GM21447 (cell line): Measurements from ENCODE around the gene CENPS.
"Not testable (repeated sequence)": the region's sequence is repeated elsewhere in the genome, so short reads cannot be mapped to it uniquely, and the experiment has no call there.

Experiments
- ATAC-seq: cut with Tn5 transposase; IDR thresholded peaks from one replicate; pipeline ENCODE4 v1.9.1; 2021; ENCODE audit not compliant: unreplicated experiment

Gene CENPS

DNA sequence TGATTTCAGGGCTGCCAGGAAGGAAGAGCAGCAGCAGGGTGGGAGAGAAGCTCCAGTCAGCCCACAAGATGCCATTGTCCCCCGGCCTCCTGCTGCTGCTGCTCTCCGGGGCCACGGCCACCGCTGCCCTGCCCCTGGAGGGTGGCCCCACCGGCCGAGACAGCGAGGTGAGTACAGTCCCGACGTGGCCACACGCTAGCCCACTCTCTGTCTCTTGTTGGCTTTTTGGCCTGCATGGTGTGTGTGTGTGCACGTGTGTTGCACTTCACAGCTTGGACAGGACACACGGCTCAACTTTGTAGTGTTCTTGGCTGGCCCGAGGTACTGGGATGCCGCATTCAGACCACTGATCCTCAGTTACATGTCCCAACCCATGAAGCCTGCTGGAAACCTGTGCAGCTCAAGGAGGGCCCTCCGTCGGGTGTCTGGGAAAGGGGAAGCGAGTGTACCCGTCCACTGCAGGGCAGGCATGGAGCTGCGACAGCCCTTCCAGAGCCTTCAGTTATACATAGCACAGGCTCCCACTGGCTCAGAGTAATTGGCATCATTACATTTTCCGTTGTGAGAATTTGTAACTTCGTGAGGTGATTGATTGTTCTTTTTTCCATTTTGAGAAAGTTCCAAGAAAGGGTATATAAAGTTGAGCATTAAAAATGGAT lies 20.1 kb downstream of the CENPS start:
- ATAC-seq, result no peak

DNA sequence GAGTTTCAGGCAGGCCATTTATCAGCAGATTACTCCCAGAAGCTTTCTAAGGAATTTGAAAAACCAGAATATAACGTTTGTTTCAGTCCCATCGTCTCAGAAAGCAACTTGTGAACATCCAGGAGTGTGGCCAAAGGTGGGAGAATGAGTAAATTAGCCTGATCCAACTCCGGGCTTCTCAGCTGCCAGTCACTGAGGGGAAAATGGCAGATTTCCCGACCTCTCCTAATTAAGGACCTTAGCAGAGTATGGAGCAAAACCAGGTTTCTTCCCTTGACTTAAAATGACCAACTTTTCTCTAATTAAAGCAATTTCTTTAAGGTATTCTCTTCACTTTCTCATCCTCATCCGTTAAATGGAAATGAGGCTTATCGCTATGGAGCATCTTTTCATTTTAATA lies 20.6 kb downstream of the CENPS start:
- no peak for ATAC-seq

DNA sequence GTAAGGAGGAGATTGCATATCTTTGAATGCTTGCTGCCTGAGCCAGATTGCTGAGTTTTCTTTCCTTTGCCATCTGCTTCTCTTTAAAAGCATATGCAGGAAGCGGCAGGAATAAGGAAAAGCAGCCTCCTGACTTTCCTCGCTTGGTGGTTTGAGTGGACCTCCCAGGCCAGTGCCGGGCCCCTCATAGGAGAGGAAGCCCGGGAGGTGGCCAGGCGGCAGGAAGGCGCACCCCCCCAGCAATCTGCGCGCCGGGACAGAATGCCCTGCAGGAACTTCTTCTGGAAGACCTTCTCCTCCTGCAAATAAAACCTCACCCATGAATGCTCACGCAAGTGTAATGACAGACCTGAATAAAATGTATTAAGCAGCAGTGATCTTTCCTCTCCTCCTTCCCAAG lies 21.1 kb downstream of the CENPS start:
- ATAC-seq, result no peak

DNA sequence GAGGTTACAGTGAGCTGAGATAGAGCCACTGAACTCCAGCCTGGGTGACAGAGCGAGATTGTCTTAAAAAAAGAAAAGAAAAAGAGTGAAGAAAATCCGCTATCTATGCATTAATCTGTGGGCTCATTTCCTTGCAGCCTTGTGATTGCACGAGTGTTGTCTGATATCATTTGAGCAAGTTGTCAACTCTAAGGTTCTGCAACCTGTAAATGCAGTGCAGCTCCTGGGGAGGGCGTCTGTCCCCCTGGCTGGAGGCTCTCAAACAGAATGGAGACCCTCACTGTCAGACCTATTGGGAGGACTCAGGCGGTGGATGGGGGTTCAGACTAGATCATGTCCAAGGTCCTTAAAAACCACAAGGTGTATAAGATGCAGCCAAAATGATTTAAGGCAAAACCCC lies 25.8 kb downstream of the CENPS start:
- no peak for ATAC-seq

DNA sequence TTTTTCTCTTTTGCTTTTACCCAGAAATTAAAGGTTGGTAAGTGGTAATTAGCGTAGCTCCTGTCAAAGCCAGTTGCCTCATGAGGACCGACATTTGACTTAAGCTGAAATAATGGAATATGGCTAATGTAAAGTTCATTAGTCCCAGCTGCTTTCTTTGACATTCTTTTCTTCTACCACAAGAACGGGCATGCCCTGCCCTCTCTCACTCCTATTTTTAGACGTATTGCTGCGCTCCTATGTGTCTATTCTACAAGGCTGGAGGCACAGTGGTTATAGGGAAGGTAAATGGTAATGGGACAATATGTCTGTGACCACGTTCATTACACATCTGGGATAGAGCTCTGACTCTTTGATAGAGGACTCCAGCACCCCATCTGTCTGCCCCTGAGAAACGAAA lies 26.4 kb downstream of the CENPS start:
- no peak for ATAC-seq

DNA sequence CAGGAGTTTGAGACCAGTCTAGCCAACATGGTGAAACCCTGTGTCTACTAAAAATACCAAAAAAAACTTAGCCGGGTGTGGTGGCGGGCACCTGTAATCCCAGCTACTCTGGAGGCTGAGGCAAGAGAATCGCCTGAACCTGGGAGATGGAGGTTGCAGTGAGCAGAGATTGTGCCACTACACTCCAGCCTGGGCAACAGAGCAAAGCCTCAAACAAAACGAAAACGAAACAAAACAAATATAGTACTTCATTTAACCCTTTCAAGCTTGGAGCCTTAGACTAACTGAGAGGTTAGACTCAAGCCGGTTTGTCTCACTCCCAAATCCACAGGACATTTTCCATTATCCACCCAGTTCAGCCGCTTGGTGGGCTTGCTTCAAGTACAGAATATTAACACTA lies 27.2 kb downstream of the CENPS start:
- not testable (repeated sequence) for ATAC-seq

DNA sequence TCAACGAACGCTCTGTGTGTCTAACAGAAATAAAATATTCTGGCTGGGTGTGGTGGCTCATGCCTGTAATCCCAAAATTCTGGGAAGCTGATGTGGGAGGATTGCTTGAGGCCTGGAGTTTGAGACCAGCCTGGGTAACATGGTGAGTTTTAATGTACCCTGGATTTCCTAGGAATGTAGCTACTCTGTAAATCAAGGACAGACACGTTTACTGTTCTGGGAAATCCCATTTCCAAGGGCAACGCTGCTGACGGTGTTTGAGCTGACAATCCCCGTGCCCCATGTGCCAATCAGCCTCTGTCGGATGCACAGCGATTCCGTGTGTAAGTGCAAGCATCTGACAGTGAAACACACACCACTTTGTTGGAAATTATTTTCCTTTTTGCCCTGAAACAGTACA lies 27.6 kb downstream of the CENPS start:
- no peak for ATAC-seq

DNA sequence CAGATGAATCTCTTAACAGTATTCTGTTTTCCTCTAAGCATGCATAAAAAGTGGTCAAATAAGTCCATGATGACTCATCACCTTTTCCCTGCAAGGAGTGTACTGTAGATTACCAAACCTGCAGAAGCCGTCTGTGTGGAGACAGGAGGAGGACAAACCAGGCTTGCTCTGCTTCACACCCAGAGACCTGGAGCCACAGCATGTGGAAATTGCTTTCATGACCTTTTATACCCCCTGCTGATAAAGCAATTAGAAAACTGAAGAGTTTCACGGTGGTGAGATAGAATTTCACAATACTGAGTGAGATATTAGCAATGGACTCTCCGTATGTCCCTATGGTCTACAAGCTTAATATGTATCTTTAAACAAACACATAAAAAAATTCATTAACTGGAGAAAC lies 29.0 kb downstream of the CENPS start:
- ATAC-seq, result no peak

DNA sequence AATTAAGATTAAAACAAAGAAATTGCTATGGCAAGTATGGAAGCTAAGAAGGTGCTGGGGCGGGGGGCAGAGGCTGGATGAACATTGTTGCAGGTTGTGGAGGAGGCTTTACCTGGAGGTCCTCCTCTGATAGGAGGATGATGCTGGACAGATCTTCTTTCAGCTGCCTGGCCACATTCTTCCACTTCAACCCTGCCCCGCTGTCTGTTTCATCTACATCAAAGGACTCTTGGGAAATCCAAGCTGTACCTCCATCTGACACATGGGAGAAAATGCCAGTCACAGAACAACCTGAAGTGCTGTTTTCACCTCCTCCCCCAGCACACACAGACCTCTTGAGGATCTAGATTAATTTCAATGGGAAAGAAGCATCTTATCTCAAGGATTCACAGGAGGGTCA lies 36.8 kb downstream of the CENPS start:
- no peak for ATAC-seq

DNA sequence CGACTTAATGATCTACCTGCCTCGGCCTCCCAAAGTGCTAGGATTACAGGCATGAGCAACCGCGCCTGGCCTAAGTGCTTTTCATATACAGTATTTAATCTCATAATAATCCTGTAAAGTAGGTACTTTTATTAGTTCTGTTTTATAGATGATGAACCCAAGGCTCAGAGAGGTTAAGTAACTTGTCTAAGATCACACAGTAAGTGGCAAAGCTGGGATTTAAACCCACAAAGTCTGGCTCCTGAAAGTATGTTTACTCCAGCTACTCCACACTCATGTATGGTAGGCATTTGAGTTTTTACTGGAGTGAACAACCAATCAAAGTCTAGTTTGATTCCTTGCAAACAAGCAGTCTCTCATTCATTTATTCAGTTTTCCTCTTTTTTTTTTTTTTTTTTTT lies 39.8 kb downstream of the CENPS start:
- ATAC-seq, result no peak

DNA sequence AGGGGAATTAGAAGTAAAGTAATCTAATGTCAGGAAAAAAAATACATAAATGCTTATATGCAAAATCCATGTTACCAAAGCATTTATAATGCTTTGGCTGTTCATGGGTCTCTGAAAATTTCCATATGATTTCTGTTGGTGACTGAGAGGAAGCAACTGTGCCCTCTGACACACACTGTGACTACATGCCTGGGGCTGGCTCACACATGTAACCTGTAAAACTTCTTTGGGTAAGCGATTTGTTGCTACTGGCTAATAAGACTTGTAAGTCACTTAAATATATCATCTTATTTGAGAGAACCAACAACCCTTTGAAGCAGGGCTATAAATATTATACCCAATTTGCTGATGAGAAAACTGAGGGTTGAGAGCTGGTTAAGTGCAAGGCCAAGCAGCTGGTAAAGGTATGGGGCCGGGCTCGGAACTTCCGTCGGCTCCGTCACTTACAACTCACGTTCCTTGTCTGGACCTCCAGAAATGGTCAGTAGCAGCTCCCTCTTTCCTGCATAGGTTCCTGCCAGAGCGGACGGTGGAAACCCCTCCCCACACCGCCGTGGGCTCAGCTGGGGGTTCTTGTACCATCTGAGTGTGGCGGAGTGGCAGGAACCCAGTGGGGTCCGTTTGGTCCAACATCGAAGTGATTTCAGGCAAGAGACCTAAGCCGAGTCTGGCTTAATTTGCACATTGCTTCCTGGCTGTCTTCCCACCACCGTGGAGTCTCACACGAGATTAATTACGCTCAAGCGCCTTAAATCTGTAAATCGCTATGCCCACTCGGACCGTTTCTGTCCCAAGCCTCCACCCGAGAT lies 41.4 kb downstream of the CENPS start:
- no peak for ATAC-seq

DNA sequence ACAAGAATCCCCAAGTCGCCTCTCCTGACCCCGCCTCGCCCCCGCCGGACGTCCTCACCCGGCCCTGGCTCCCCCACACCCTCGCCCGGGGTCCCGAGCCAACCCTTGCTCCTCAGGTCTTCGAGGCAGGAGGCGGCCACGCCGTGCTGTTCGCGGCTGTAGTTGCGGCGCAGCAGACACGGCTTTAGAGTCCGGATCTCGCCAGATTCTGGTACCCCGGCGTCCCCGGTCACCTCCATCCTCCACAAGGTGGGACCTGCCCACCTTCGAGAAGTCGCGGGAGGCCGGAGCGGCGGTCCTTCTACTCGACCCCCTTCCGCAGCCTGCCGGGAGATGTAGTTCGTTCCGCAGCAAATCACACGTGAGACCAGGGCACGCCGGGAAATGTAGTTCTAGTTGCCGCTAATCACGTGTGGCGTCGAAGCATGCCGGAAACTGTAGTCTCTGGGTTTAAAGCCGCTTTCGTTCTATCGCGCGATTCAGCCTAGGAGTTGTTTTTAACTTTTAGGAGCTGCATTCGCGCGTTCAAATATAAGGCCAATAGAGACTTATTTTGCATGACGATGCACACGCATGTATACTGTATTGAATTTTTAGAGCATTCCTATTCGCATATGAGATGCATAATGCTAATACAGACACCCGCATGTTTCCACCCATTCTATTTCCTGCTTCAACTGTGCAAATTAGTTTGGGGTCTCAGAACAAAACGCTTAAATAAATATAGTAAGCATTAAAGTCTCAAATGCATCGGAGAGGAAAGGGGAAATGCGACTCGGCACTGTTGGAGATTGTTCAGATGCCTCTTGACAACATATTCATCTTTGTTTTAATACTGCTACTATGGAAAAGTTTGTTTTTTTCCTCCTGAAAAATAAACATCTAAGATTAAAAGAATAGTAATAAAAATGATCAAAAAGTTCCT lies 42.2 kb downstream of the CENPS start, which contains the start of gene DFFA:
Gene DFFA (minus strand): TSS at position 310 of the 925 bp plus-strand sequence. CDS start 71 bp downstream, at position 239.
- peak; percentile 79 for ATAC-seq

DNA sequence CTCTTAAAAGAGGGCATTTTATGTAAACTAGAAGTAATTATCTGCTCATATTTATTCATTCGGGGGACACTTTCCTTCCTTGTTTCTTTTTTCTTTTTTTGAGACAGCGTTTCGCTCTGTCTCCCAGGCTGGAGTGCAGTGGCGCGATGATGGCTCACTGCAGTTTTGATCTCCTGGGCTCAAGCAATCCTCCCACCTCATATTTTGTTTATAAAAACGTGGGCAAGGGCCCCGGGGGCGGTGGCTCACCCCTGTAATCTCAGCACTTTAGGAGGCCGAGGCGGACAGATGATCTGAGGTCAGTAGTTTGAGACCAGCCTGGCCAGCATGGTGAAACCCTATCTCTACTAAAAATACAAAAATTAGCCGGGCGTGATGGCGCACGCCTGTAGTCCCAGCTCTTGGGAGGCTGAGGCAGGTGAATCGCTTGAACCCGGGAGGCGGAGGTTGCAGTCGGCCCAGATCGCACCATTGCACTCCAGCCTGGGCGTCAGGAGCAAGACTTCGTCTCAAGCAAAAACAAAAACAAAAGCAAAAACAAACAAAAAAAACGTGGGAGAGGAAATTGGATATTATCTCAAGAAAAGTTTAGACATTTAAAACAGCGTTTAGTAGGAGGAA lies 43.0 kb downstream of the CENPS start:
- ATAC-seq, result no peak

DNA sequence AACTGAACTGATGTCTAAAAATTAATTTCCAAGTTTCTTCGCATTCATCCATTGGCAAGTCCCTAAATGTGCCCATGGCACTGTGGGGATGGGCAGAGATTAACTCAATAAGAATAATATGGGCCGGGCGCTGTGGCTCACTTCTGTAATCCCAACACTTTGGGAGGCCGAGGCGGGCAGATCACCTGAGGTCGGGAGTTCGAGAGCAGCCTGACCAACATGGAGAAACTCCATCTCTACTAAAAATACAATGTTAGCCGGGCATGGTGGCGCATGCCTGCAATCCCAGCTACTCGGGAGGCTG lies 44.0 kb downstream of the CENPS start:
- ATAC-seq, result not testable (repeated sequence)

DNA sequence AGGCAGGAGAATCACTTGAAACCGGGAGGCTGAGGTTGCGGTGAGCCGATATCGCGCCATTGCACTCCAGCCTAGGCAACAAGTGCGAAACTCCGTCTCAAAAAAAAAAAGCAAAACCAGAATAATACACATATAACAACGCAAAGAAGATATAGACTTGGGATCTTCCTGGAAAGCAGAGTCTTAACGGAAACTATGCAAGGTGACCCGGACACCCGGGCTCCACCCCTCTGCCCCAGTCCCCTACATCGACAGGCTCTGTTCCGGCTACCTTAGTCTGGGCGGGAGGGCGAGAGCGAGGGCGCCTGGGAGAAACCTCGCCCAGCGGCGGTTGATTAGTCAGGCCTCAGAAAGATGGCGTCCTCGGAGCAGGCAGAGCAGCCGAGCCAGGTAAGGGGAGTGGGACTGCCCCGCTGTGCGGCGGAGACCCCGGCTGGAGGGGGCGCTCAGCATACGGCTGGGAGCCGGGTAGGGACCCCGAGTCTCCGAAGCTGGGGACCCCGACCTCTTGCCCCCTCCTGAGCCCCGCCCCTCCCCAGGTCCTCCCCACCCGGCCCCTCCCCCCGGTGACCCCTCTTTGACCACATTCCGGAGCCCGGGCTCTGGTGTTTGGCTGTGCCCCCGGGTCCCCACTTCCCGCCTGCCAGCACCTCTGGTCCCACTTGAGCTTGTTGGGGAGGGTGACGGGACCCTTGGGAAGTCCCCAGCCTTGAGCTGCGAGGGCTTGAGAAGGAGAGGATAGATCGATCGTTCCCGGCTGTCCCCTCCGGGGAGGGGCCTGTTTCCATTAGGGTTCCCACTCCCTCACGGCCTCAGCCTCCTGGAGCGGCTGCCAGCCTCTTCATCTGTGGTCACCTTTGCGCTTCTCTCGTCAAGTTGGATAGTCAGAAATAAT lies 44.6 kb downstream of the CENPS start, which contains the start of gene PEX14:
Gene PEX14 (plus strand): TSS at position 338 of the 895 bp plus-strand sequence. CDS start 17 bp downstream, at position 355.
- ATAC-seq, result peak; percentile 59

DNA sequence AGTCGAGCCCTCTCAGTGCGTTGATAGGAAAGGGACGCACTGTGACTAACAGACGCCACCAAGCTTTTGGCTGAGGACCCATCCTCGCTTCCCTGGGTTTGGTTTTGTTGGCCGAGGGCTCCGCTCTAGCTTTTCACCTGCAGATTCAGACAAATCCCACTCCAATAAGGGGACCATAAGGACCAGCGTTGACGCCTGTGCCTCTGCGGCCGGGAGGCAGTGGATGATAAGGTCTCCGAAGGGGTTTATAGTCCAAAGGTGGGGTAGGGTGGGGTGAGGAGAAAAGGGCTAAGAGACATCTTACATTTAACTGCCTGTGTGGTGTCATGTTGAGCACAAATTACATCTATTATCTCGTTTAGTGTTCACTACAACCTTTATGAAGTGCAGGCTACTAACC lies 45.3 kb downstream of the CENPS start:
- ATAC-seq, result no peak

DNA sequence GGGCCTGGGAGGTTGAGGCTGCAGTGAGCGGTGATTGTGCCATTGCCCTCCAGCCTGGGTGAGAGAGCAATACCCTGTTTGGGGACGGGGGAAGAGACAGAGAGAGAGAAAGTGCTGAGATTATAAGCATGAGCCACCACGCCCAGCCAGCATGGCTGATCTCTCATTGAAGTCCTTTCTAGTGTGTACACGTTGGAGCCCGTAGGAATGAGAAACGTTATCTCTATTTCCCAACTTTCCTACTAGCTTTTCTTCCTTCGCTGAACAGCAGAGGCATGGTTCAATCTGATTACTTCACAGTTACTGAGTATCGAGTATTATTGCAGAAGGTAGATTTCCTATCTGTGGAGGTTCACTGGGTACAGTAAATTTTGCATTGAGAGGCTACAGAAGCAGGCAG lies 49.1 kb downstream of the CENPS start:
- ATAC-seq, result no peak

DNA sequence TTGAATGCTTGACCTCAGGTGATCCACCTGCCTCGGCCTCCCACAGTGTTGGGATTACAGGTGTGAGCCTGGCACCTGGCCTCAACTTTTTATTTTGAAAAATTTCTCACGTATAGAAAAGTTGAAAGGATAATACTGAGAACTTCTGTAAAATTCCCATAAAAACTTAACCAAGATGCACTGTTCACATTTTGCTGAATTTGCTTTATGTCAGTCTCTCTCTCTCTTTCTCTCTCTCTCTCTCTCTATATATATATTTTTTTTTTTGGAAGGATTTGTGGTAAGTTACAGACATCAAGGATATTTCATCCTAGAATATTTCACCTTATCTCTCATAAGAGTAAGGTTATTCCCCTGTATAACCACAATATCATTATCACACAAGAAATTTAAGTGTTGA lies 50.4 kb downstream of the CENPS start:
- no peak for ATAC-seq

DNA sequence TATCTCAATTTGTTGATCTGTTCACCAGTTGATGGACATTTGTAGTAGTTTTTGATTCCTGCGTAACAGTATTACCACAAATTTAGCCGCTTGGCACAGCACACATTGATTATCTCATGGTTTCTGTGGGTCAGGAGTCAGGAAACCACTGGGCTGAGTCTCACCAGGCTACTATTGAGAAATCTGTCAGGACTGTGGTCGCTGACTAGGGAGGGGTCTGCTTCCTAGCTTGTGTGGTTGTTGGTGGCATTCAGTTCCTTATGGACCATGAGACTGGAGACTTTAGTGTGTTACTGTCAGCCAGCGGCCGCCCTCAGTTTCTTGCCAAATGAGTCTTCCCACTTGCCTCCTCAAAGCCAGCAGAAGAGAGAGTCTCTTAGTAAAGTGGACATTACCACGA lies 54.3 kb downstream of the CENPS start:
- no peak for ATAC-seq
